Measurements from ENCODE around the gene CYP21A2. TPM values are rescaled to one million over a fixed set of nuclear protein-coding genes. Genes with fewer than 3 reads are reported as not detected.

Gene CYP21A2
- total and polyA plus RNA-seq, 2 of the 8 experiments (the other 6 are each of a cell fraction or from before 2014, with no cell fraction given): 0.22 to 0.23 TPM

- no peak overlapping the region for H3K27ac ChIP-seq (ENCODE audit: low read depth, low read length)
- H3K4me2 ChIP-seq (ENCODE audit: insufficient read depth in 1 of 2, low read depth in 2 of 2, low read length in 2 of 2): no peak overlapping the region
- H4K5ac ChIP-seq (ENCODE audit: insufficient read length, low read depth, low read length): no peak overlapping the region
- H3K18ac ChIP-seq (ENCODE audit: extremely low read depth, low read length): no peak overlapping the region
- no peak overlapping the region; the same call in 1 of the 2 replicates for H2BK5ac ChIP-seq (ENCODE audit: low read depth, low read length)
- no peak overlapping the region for H4K91ac ChIP-seq (replicated peaks; ENCODE audit: insufficient read length, low read length)
- no peaks in the 10 kb centered on the region for H3K9me3 ChIP-seq (ENCODE audit: insufficient read depth in 2 of 2, low read depth in 1 of 2, low read length in 1 of 2)
- H3K79me2 ChIP-seq (ENCODE audit: control insufficient read depth in 1 of 2, insufficient read depth in 2 of 2, low read length in 2 of 2): no peaks in the 10 kb centered on the region
- H3K9ac ChIP-seq (replicated peaks in 1 of 4; ENCODE audit: extremely low read depth in 1 of 4, low read depth in 3 of 4, low read length in 3 of 4): no peak overlapping the region; a peak in 1 of 7 replicates
- H4K8ac ChIP-seq (ENCODE audit: extremely low read depth, insufficient read depth, low read length): no peak overlapping the region
- 83% methylated on average over 3 of the region's 3 CpGs; no CpG with 5 or more reads in 1 of the 2 experiments for WGBS, 2 experiments (ENCODE audit: extremely low coverage in 1 of 2, insufficient coverage in 1 of 2, insufficient read length in 1 of 2, insufficient replicate concordance in 2 of 2, low coverage in 1 of 2, low lambda C conversion rate in 2 of 2, missing lambda C conversion rate in 1 of 2)
- no peak overlapping the region for H3K56ac ChIP-seq (replicated peaks; ENCODE audit: insufficient read length, low read depth, low read length)
- no peak overlapping the region for H2BK15ac ChIP-seq (ENCODE audit: low read length)
- no peaks in the 10 kb centered on the region for H3K36me3 ChIP-seq (ENCODE audit: control insufficient read depth in 2 of 4, insufficient read depth in 4 of 4, low read length in 3 of 4)
- no peak overlapping the region for H3K14ac ChIP-seq (ENCODE audit: insufficient read length)
- DNase-seq (ENCODE audit: low read depth in 1 of 2, low spot score in 2 of 2) (no peak), FAIRE-seq (no peak)
- TF ChIP-seq JUND (IDR thresholded peaks at IDR 0.05; ENCODE audit: low read length): no peak
- no peak for TF ChIP-seq GABPA (IDR thresholded peaks at IDR 0.05; ENCODE audit: borderline replicate concordance, insufficient read depth, low read length)
- TF ChIP-seq CHD2 (IDR thresholded peaks at IDR 0.05; ENCODE audit: low read length): no peak
- no peak for TF ChIP-seq FOSL1 (IDR thresholded peaks at IDR 0.05; ENCODE audit: insufficient read depth, low read depth, low read length)
- TF ChIP-seq RAD21 (IDR thresholded peaks at IDR 0.05 in 1 of 2, conservative IDR thresholded peaks at IDR 0.05 in 1 of 2; ENCODE audit: low read depth in 2 of 2, low read length in 2 of 2): no peak
- no peak for TF ChIP-seq RBBP5 (IDR thresholded peaks at IDR 0.05; ENCODE audit: borderline replicate concordance, low read depth, low read length)
- ChIA-PET CTCF (ENCODE audit: partially characterized antibody) (interaction anchor here (1.0 to 2.8 kb wide), 5 partner anchors 9 to 41 kb away, joined by 3 to 16 read pairs (median 7); no protein-coding TSS in a partner anchor), POLR2A (ENCODE audit: partially characterized antibody) (interaction anchor here (1.1 to 1.4 kb wide), 4 partner anchors 12 to 126 kb away, joined by 3 to 5 read pairs (median 4); no protein-coding TSS in a partner anchor)
- H4K20me1 ChIP-seq (replicated peaks in 1 of 2; ENCODE audit: control insufficient read depth in 1 of 2, insufficient read depth in 2 of 2, low read length in 2 of 2): no peaks in the 10 kb centered on the region
- H2BK20ac ChIP-seq (ENCODE audit: low read length): no peak overlapping the region
- no peaks in the 10 kb centered on the region for H3K23me2 ChIP-seq (ENCODE audit: low read depth, low read length)
- H3K4ac ChIP-seq (replicated peaks; ENCODE audit: insufficient read length, low read depth, low read length): no peak overlapping the region
- no peak overlapping the region for H2BK120ac ChIP-seq (replicated peaks; ENCODE audit: low read depth, low read length)
- no peak overlapping the region for H3K23ac ChIP-seq (ENCODE audit: insufficient read length)
- no peak overlapping the region for H2BK12ac ChIP-seq (ENCODE audit: low read depth, low read length)
- H2AFZ ChIP-seq (ENCODE audit: low read length): no peak overlapping the region
- no peak overlapping the region for H3K4me3 ChIP-seq (ENCODE audit: extremely low read depth in 1 of 4, insufficient read depth in 2 of 4, low read depth in 3 of 4, low read length in 4 of 4)
- peaks cover 0 to 6% (median 4%) of the 10 kb centered on the region in 4 experiments; a peak in 6 of 7 replicates for H3K4me1 ChIP-seq (replicated peaks in 1 of 4; ENCODE audit: control insufficient read depth in 3 of 4, insufficient read depth in 4 of 4, low read length in 3 of 4)
- no peaks in the 10 kb centered on the region for H3K79me1 ChIP-seq (ENCODE audit: low read depth, low read length)
- H2AK5ac ChIP-seq (ENCODE audit: low read depth, low read length): no peak overlapping the region
- H3K27me3 ChIP-seq (replicated peaks in 1 of 4; ENCODE audit: control insufficient read depth in 3 of 4, extremely low read depth in 1 of 4, insufficient read depth in 3 of 4, low read length in 3 of 4): no peaks in the 10 kb centered on the region; a peak in 1 of 7 replicates
Observed at GRCh38 chr6:32075781-32076180, 37.6 kb downstream of the CYP21A2 start.
